Erythroblast (primary cell): ENCODE measurements around the gene CDCA3.
"Not testable (repeated sequence)": the region's sequence is repeated elsewhere in the genome, so short reads cannot be mapped to it uniquely, and the experiment has no call there.

Source experiments
- DNase-seq, 2 experiments: peaks; one replicate each; lab custom pipeline; 2025; lab: John Stamatoyannopoulos, UW
- GATA1 ChIP-seq: IDR thresholded peaks from 2 replicates; pipeline ENCODE4 v1.6.1; 2011; ENCODE audit warnings: low read depth, mild to moderate bottlenecking, control low read depth, low read length, moderate library complexity
- POLR2A ChIP-seq: IDR thresholded peaks from 2 replicates; pipeline ENCODE4 v1.6.1; 2011; ENCODE audit warnings: mild to moderate bottlenecking, low read length

The CDCA3 gene

GRCh38 chr12:6867413-6868210, 16.5 kb upstream of the CDCA3 start, which contains the start of gene TPI1:
TPI1 (plus strand) TSS chr12:6867531; CDS start chr12:6867567, 36 bp downstream.
- peak; percentile 89 for TF ChIP-seq POLR2A
- no peak for TF ChIP-seq GATA1
- peak; percentile 88 to 93 for DNase-seq

DNA sequence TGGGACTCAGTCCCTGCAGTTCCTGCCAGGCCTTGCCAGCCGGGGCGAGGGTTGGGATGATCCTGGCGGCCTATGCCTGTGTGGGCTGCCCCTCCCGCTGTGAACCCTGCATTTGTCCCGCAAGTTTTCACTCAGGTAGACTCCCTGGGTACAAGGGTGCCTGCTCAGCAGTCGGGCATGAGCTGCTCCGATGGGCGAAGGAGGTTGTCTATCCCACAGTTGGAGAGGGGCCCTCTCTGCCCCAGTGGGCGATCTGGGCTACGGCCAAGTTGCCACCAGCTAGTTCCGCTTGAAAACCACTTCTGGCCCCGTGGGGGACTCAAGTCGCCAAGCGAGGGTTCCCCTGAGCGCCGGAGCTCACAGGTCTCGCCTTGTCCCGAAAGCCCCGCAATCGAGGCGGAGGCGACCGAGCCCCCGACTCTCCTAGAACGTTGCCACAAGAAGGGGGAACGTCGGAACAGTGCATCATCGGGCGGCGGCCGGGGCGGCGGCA, 15.9 kb upstream of the CDCA3 start:
- no peak for DNase-seq
- TF ChIP-seq POLR2A (no peak), GATA1 (no peak)

DNA sequence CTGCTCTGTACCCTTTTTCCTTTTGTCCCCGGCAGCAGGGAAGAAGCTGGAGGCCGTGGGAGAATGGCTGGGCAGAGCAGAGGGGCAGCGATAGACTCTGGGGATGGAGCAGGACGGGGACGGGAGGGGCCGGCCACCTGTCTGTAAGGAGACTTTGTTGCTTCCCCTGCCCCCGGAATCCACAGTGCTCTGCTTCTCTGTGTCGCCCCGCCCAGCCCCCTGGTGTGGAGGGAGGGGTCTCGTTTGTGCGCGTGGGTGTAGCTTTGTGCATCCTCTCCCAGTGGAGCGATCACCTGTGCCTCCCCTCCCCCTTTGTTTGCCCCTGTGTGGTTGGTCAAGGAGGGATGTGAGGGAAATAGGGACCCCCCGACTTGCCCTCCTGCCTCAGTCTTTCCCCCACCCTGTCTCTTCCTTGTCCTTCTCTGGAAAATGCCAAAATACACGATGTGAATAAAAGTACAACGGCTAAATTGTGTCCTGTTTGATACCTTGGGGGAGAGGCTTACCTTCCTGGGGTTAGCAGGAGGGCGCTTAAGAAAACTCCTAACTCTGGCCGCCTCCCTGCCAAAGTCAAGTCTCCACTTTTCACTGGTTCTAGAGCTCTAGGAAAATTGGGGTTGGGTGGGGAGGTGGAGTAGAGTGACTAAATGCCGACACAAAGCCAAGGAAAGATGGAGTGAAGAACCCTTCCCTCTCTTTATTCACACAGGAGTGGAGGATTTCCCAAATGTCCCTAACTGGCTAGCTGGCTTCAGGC, 15.3 kb upstream of the CDCA3 start:
- TF ChIP-seq POLR2A (no peak), GATA1 (no peak)
- DNase-seq, result no peak

DNA sequence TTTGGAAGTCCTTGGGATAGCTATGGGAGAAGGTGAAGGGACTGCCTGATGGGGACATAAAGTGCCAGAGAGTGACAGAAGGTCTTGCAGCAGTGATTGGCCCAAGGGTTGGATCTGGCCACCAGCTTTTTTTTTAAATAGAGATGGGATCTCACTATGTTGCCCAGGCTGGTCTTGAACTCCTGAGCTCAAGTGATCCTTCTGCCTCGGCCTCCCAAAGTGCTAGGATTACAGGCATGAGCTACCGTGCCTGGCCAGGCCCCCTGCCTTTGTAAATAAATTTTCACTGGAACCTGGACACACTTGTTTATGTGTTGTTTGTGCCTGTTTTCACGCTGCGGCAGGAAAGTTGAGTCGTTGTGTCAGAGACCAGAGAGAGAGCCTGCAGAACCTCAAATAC, 14.2 kb upstream of the CDCA3 start:
- DNase-seq, result not testable (repeated sequence)

DNA sequence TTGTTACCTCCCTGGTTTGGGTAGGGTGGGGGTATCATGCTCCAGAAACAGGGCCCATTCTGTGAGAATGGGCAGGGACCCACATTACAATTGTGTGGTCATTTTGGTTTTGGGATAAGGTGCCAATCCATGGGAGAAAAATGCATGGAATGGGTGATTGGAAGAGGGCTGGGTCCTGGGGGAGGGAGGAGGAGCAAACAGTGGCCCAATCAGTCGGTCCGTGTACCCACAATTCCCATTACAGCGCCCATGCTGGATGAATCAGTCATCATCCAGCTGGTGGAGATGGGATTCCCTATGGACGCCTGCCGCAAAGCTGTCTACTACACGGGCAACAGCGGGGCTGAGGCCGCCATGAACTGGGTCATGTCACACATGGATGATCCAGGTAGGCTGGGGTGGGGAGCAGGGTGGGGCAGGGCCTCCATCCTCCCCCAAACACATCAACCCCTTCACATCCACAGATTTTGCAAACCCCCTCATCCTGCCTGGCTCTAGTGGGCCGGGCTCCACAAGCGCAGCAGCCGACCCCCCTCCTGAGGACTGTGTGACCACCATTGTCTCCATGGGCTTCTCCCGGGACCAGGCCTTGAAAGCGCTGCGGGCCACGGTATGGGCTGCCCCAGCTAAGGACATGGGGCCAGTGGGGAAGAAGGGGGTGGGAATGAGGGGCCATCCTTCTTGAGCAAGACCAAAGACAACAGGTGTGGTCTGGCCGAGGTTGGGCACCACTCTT, 12.7 kb upstream of the CDCA3 start:
- DNase-seq, result no peak
- TF ChIP-seq POLR2A (no peak), GATA1 (no peak)

DNA sequence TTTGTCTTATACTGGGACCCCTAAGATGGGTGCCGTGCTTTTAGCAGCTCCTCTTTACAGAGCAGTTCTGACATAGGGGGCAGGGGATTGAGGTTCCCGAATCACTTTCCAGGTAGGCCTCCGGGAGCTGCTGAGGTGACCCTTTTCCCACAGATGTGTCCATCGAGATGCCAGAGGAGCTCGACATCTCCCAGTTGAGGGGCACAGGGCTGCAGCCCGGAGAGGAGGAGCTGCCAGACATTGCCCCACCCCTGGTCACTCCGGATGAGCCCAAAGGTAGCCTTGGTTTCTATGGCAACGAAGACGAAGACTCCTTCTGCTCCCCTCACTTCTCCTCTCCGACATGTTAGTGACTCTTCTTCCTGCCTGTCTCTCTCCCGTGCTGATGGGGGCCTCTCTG, 11.9 kb upstream of the CDCA3 start:
- DNase-seq, result no peak
- TF ChIP-seq GATA1 (no peak), POLR2A (no peak)

GRCh38 chr12:6861391-6861790, 10.3 kb upstream of the CDCA3 start:
- TF ChIP-seq POLR2A (no peak), GATA1 (no peak)
- DNase-seq, result no peak

DNA sequence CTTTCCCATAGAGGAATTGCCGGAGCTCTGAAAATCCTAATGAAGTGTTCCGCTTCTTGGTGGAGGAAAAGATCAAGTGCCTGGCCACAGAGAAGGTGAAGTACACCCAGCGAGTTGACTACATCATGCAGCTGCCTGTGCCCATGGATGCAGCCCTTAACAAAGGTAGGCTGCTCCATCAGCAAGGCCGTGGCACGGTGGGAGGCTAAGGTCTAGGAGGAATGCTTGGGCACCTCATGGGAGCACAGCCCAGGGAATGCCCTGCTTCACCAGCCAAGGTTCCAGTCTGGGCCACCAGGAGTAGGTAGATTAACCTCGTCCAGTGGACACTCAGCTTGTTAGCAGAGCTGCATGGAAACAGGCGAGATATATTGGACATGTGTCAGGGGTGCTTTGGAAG, 9.9 kb upstream of the CDCA3 start:
- no peak for DNase-seq
- TF ChIP-seq GATA1, result no peak
- no peak for TF ChIP-seq POLR2A

GRCh38 chr12:6860116-6860515, 9.0 kb upstream of the CDCA3 start:
- DNase-seq, result no peak
- TF ChIP-seq POLR2A (no peak), GATA1 (no peak)

GRCh38 chr12:6858799-6859198, 7.7 kb upstream of the CDCA3 start:
- TF ChIP-seq POLR2A (no peak), GATA1 (no peak)
- DNase-seq, result no peak

GRCh38 chr12:6855322-6855721, 4.2 kb upstream of the CDCA3 start:
- no peak for DNase-seq
- TF ChIP-seq GATA1 (no peak), POLR2A (no peak)

DNA sequence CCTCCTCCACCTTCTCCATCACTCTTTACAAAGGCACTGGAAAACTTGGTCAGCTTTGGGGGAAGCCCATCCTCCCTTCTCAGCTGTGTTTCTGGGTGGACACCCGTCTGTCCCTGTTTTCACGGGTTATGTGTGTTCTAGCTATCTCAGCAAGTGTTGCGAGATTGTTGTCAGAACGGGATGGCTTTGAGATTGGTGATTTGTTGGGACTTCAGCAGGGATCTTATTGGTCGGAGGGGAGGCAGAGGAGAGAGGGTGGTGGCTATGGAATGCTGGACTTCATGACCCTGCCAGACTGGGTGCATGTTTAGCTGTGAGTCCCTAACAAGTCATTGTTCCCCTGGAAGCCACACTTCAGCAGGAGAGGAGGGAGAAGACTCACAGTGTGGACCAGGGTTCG, 3.0 kb upstream of the CDCA3 start:
- no peak for TF ChIP-seq POLR2A
- no peak for TF ChIP-seq GATA1
- no peak for DNase-seq

DNA sequence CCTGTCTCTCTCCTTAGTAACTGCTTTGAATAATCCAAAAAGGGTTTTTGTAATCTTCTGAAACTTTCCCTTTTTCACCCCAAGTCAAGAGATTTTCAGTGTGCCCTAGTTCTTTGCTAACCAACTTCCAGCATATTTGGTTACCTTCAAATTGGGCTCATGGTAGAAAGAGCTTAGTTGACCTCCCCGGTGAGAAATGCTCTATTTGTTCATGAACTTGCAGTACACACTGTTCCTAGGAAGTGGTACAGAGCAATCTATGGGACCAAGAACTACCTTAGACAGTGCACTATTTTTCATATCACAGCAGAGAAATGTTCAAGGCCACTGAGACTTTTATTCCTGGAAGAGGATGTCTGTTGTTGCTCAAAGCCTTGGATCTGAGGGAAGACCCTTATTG, 2.5 kb upstream of the CDCA3 start:
- DNase-seq, result no peak
- TF ChIP-seq POLR2A (no peak), GATA1 (no peak)
